AG09319 (cell line): ENCODE measurements around the gene MGLL.

ENCODE experiments used
- DNase-seq: peaks from one replicate; pipeline ENCODE4 v3.0.0-alpha.2; 2010; ENCODE audit warnings: low read depth; ENCODE audit errors: extremely low read depth
- TF ChIP-seq, protein P1 (sequence below): IDR thresholded peaks from 2 replicates; pipeline ENCODE4 v1.5.1; 2011; ENCODE audit warnings: low read depth, mild to moderate bottlenecking, inconsistent platforms, low read length, moderate library complexity

MGLL gene

DNA sequence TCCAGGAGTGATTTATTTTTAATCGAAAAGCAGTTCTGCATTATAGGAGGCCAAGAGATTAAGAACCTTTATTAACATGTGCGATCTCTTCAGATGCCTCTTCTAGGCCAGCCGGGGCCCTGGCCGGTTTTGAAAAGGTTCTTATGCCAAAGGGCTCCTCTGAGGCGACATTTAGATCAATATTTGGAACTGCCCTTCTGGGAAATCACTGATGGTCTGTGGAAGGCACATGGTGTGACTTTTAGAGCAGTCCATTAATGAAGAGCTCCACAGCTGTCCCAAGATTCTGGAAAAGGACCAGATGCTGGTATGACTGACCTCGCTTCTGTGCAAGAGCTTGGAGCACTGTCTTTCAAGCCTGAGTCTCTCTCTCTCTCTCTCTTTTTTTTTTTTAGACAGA, 19.7 kb downstream of the MGLL start:
- no peak for DNase-seq
- TF ChIP-seq, protein P1, sequence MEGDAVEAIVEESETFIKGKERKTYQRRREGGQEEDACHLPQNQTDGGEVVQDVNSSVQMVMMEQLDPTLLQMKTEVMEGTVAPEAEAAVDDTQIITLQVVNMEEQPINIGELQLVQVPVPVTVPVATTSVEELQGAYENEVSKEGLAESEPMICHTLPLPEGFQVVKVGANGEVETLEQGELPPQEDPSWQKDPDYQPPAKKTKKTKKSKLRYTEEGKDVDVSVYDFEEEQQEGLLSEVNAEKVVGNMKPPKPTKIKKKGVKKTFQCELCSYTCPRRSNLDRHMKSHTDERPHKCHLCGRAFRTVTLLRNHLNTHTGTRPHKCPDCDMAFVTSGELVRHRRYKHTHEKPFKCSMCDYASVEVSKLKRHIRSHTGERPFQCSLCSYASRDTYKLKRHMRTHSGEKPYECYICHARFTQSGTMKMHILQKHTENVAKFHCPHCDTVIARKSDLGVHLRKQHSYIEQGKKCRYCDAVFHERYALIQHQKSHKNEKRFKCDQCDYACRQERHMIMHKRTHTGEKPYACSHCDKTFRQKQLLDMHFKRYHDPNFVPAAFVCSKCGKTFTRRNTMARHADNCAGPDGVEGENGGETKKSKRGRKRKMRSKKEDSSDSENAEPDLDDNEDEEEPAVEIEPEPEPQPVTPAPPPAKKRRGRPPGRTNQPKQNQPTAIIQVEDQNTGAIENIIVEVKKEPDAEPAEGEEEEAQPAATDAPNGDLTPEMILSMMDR = no peak

DNA sequence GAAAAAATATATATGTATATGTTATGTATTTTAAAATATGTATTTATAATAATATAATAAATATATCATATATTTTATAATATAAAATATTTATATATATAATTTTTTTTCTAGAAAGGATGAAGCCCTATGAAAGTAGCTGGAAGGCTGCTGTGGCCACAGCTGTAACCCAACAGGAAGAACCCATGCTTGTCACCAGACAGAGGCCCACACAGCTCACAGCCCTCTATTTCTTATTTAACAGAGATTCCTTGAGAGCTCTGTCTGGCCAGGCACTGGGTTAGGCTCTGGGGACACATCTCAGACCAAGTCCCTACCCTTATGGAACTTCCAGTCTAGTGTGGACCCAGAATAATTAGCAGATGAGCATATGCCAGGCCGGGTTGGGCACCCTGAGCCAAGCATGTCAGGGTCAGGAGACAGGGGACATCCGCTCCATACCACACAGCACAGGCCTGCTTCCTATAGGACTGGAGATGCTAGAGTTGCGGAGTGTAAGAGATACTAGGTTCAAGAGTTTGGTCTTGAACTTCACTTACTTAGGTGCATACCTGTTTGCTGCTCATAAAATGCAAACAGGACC, 20.5 kb downstream of the MGLL start:
- TF ChIP-seq, protein P1 = no peak
- no peak for DNase-seq

DNA sequence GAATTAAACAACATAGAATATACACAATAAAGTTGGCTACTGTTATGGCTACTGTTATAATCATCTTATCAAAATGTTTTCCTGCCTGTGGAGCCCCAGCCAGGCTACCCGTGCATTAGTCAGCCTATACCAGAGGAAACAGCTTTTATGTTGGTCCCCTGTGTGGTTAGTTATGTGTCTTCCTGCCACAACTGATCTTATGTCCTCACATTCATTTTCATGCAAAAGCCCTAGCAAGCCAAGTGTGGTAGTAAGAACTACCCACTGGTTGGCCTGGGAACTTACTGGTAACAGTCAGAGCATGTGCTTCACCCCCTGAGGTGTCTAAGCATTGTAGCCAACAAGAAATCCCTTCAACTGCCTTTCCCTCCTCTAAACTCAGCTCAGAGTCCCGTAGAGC, 21.8 kb downstream of the MGLL start:
- DNase-seq = no peak

DNA sequence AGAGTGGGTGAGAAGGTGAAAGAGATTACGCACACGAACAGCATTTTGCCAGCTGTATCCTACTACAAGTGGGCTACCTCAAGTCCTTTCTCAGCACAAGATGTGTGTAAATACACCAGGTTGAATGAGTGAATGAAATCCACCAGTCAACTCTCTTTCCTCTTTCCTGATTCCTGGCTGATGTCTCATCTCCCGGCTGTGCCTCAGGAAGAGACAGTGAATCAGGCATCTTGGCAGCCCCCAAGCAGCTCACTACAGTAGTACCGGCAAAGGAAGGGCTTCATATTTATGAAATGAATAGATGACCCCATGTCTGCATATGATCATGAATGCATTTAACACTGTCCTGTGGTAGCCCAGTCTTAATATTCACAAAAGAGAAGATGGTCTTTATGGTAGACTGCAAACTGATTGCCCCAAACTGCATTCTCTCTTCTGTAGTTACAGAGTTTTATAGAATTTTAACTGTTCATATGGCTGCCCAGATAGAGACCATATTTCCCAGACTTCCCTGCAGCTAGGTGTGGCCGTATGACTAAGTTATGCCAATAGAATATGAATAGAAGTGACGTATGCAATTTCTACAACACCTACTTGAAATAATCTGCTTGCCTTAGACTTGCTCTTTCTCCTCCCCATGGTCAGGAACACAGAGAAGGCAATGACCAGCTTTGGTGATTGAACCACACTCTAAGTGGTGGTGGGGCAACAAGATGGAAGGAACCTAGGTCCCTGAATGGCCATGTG, 22.7 kb downstream of the MGLL start:
- TF ChIP-seq, protein P1 = no peak
- no peak for DNase-seq

More for the DNA sequence above, 21.8 kb downstream of the MGLL start:
- TF ChIP-seq, protein P1 = no peak

DNA sequence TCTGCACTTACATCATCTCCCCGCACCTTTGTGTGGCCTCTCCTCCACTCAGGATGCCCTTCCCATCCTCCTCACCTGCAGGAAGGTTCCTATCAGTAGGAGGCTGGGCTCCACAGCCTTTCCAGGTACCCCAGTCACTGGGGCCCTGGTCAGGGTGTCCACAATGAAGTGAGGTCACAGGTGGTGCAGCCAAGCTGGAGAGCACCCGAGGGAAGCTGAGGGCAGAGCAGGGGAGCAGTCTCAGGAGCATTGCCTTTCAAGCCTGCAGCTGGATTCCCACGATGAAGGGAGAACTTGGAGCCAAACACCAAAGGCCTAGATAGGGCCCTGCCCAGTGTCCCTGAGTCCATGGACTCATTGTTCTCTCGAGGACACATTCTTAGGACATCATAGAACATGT, 23.6 kb downstream of the MGLL start:
- TF ChIP-seq, protein P1 = no peak
- no peak for DNase-seq

DNA sequence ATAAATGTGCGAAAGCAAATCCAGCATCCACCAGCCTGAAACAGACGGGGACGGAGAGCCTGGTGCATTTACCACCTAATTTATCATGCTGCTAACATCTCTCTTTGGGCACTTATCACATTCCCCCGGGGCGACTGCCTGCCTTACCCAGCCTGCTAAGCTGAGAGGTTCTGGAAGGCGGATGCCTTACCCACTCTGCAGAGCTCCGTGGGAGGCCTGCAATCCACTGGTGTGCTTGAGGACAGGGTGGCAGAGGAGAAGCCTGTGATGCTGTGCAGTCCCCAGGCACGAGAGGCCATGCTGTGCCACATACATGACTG, 25.5 kb downstream of the MGLL start:
- TF ChIP-seq, protein P1 = no peak
- no peak for DNase-seq

DNA sequence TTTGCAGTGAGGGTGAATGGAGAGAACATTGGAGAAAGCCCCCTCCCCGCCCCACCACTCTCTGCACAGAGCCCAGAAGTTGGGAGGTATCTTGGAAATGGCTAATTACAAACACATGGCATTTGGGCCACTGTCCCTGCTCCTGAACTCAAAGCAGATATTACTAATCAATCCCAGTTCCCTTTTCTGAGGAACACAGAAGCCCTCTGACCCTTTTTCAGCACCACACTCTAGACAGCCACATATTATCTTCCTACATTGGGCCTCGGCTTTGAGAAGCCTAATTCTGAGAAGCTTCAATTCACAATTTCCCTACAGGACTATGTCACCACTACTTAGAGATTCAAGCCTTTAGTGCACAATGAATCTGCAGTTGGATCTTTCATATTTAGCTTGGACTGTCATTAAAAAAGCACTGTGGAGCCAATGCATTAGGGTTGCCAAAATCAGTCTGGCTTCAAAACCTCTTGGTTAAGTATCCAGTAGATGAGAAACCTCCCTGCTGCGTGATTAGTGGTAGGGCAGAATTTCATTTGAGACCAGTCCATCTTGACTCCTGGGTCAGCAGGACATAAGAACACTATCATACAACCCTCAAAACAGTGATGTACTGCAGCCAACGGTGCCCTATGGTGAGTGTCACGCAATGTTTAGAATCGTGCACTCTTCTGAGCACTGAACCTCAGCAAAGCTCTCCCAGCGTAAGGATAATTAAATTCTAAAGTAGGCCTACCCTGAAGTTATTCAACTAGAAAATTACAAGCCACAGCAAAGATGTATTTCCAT, 26.1 kb downstream of the MGLL start:
- no peak for DNase-seq
- TF ChIP-seq, protein P1 = no peak
